ENCODE measurements around the gene SATB1. TPM values are rescaled to one million over a fixed set of nuclear protein-coding genes. Genes with fewer than 3 reads are reported as not detected.

The SATB1 gene
- total RNA-seq, 1 experiment from 2014 or later, result 15.6 TPM

- Histone ChIP-seq H3K4me3 (ENCODE audit: low read length) (no peak overlapping the region), H3K4me2 (ENCODE audit: low read length) (no peak overlapping the region), H3K36me3 (ENCODE audit: low read depth, low read length) (no peaks in the 10 kb centered on the region), H3F3A (ENCODE audit: low read length, unreplicated experiment) (no peaks in the 10 kb centered on the region), H3K9me3 (ENCODE audit: low read length) (no peaks in the 10 kb centered on the region), H3K27ac (ENCODE audit: low read length) (no peak overlapping the region), H3K79me2 (ENCODE audit: low read length) (no peaks in the 10 kb centered on the region), H3K27me3 (ENCODE audit: low read length) (no peaks in the 10 kb centered on the region), H2AFZ (ENCODE audit: low read length) (no peak overlapping the region), H3K4me1 (ENCODE audit: insufficient read depth, low read length) (no peaks in the 10 kb centered on the region), H3K9me2 (replicated peaks; ENCODE audit: low read length) (no peaks in the 10 kb centered on the region), H4K20me1 (ENCODE audit: low read length) (no peaks in the 10 kb centered on the region), H3K9ac (ENCODE audit: low read length) (no peak overlapping the region)
- DNase-seq (no peak), ATAC-seq (no peak)
- intact Hi-C loops (cut with micrococcal nuclease), result loop anchor here (5.0 to 10.0 kb wide), 4 partner anchors 89 to 739 kb away; no protein-coding TSS in a partner anchor
- BruUV-seq (replicated peaks), result no TSS peak
- POLR2A ChIA-PET (ENCODE audit: unreplicated experiment), result no interaction called here
- CTCF ChIA-PET, result no interaction called here
- TF ChIP-seq CTCF (conservative IDR thresholded peaks at IDR 0.05; ENCODE audit: low read depth, low read length) (no peak), EZH2phosphoT487 (IDR thresholded peaks at IDR 0.05; ENCODE audit: borderline replicate concordance, low read length) (no peak), EZH2 (IDR thresholded peaks at IDR 0.05; ENCODE audit: low read length, unreplicated experiment) (no peak)
Measured at GRCh38 chr3:18386274-18386890, 38.8 kb downstream of the SATB1 start.

GRCh38 chr3:18385706-18386105 lies 39.4 kb downstream of the SATB1 start:
- Histone ChIP-seq H4K20me1 (ENCODE audit: low read length) (no peaks in the 10 kb centered on the region), H3F3A (ENCODE audit: low read length, unreplicated experiment) (no peaks in the 10 kb centered on the region), H3K79me2 (ENCODE audit: low read length) (no peaks in the 10 kb centered on the region), H3K9me3 (ENCODE audit: low read length) (no peaks in the 10 kb centered on the region), H3K36me3 (ENCODE audit: low read depth, low read length) (no peaks in the 10 kb centered on the region), H3K27ac (ENCODE audit: low read length) (no peak overlapping the region), H3K4me2 (ENCODE audit: low read length) (no peak overlapping the region), H3K9ac (ENCODE audit: low read length) (no peak overlapping the region), H3K4me3 (ENCODE audit: low read length) (no peak overlapping the region), H3K4me1 (ENCODE audit: insufficient read depth, low read length) (no peaks in the 10 kb centered on the region), H2AFZ (ENCODE audit: low read length) (no peak overlapping the region), H3K27me3 (ENCODE audit: low read length) (no peaks in the 10 kb centered on the region), H3K9me2 (replicated peaks; ENCODE audit: low read length) (no peaks in the 10 kb centered on the region)
- DNase-seq (no peak), ATAC-seq (no peak)
- TF ChIP-seq EZH2 (IDR thresholded peaks at IDR 0.05; ENCODE audit: low read length, unreplicated experiment) (no peak), EZH2phosphoT487 (IDR thresholded peaks at IDR 0.05; ENCODE audit: borderline replicate concordance, low read length) (no peak), CTCF (conservative IDR thresholded peaks at IDR 0.05; ENCODE audit: low read depth, low read length) (no peak)
- CTCF ChIA-PET, result no interaction called here
- POLR2A ChIA-PET (ENCODE audit: unreplicated experiment), result no interaction called here
- intact Hi-C loops (cut with micrococcal nuclease), result loop anchor here (5.0 to 10.0 kb wide), 4 partner anchors 88 to 738 kb away; no protein-coding TSS in a partner anchor
- no TSS peak for BruUV-seq (replicated peaks)

GRCh38 chr3:18382760-18383369 lies 42.3 kb downstream of the SATB1 start:
- no TSS peak for BruUV-seq (replicated peaks)
- no peak for DNase-seq
- H3K4me3 ChIP-seq (ENCODE audit: low read length), result no peak overlapping the region
- no peak overlapping the region for H3K27ac ChIP-seq (ENCODE audit: low read length)
- no peaks in the 10 kb centered on the region for H3K9me2 ChIP-seq (replicated peaks; ENCODE audit: low read length)
- H3K9ac ChIP-seq (ENCODE audit: low read length), result no peak overlapping the region
- H3F3A ChIP-seq (ENCODE audit: low read length, unreplicated experiment), result no peaks in the 10 kb centered on the region
- intact Hi-C loops (cut with micrococcal nuclease), result loop anchor here (10.0 kb wide), 1 partner anchor 288 kb away; no protein-coding TSS in a partner anchor
- no peak overlapping the region for H2AFZ ChIP-seq (ENCODE audit: low read length)
- ChIA-PET POLR2A (ENCODE audit: unreplicated experiment) (no interaction called here), CTCF (no interaction called here)
- H4K20me1 ChIP-seq (ENCODE audit: low read length), result no peaks in the 10 kb centered on the region
- no peaks in the 10 kb centered on the region for H3K79me2 ChIP-seq (ENCODE audit: low read length)
- H3K4me1 ChIP-seq (ENCODE audit: insufficient read depth, low read length), result no peaks in the 10 kb centered on the region
- H3K9me3 ChIP-seq (ENCODE audit: low read length), result no peaks in the 10 kb centered on the region
- ATAC-seq, result no peak
- no peaks in the 10 kb centered on the region for H3K27me3 ChIP-seq (ENCODE audit: low read length)
- H3K4me2 ChIP-seq (ENCODE audit: low read length), result no peak overlapping the region
- no peaks in the 10 kb centered on the region for H3K36me3 ChIP-seq (ENCODE audit: low read depth, low read length)
- TF ChIP-seq CTCF (conservative IDR thresholded peaks at IDR 0.05; ENCODE audit: low read depth, low read length) (no peak), EZH2phosphoT487 (IDR thresholded peaks at IDR 0.05; ENCODE audit: borderline replicate concordance, low read length) (no peak), EZH2 (IDR thresholded peaks at IDR 0.05; ENCODE audit: low read length, unreplicated experiment) (no peak)
